Activated T-helper 17 cell treated with anti-CD3 and anti-CD28 coated beads, Interleukin-2, amount 50 U/mL, for 72 hours (primary cell): Measurements from ENCODE around the gene CASQ2. TPM values are rescaled to one million over a fixed set of nuclear protein-coding genes. Genes with fewer than 3 reads are reported as not detected.

ENCODE experiments used
- ATAC-seq: fragments of 150-1000 bp; cut with Tn5 transposase; replicated peaks from 2 replicates; pipeline ENCODE4 v1.10.0; 2021; ENCODE audit warnings: mild to moderate bottlenecking, moderate library complexity
- H3K27ac Mint-ChIP-seq: one replicate; pipeline ENCODE4 v1.8.0; 2022; ENCODE audit warnings: mixed read lengths
- H3K27me3 Mint-ChIP-seq: one replicate; pipeline ENCODE4 v1.8.0; 2022; ENCODE audit warnings: mixed read lengths
- H3K36me3 Mint-ChIP-seq: one replicate; pipeline ENCODE4 v1.8.0; 2022; ENCODE audit warnings: low read depth, mild to moderate bottlenecking, mixed read lengths
- H3K4me1 Mint-ChIP-seq: one replicate; pipeline ENCODE4 v1.8.0; 2022; ENCODE audit warnings: mixed read lengths
- H3K4me3 Mint-ChIP-seq: one replicate; pipeline ENCODE4 v1.8.0; 2022; ENCODE audit warnings: mild to moderate bottlenecking, mixed read lengths
- H3K9me3 Mint-ChIP-seq: one replicate; pipeline ENCODE4 v1.8.0; 2022; ENCODE audit warnings: mixed read lengths
- total RNA-seq, 2 donors: library from RNA; stranded (reverse); gene quantifications; one replicate each; pipeline ENCODE4 v1.2.3, GENCODE V29; 2022

CASQ2 gene
- total RNA-seq, 2 donors from 2014 or later, result not detected

- Mint-ChIP-seq H3K27ac (no peak overlapping the region), H3K36me3 (no peaks in the 10 kb centered on the region), H3K4me1 (no peaks in the 10 kb centered on the region), H3K9me3 (peaks cover 4% of the 10 kb centered on the region), H3K4me3 (no peak overlapping the region), H3K27me3 (peaks cover 16% of the 10 kb centered on the region)
- no peak for ATAC-seq
These were observed 5.7 kb downstream of the CASQ2 start for GRCh38 chr1:115762779-115763178.

- no peak overlapping the region for H3K27ac Mint-ChIP-seq
- H3K36me3 Mint-ChIP-seq, result no peaks in the 10 kb centered on the region
- no peak overlapping the region for H3K4me3 Mint-ChIP-seq
- H3K9me3 Mint-ChIP-seq, result peaks cover 4% of the 10 kb centered on the region
- H3K4me1 Mint-ChIP-seq, result no peaks in the 10 kb centered on the region
- peaks cover 14% of the 10 kb centered on the region for H3K27me3 Mint-ChIP-seq
- no peak for ATAC-seq
These were observed 6.8 kb downstream of the CASQ2 start for GRCh38 chr1:115761601-115762302.

DNA sequence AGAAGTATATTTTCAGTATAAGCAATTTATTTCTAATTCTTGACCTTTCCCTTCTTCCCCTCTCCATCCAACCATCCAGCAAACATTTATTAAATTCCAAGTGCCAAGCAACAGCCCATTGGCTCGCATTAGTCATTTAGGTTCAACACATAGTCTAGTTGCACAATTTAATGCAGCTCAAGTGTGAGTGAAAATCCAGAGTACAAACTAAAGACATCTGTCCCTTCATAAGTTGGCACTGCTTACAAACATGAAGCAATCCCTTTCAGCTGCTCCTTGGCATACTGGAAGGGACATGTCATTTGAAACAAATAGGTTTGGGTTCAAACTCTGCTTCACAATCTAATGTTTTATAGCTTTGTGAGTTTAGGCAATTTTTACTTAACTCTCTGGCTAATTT is 10.7 kb downstream of the CASQ2 start:
- no peak overlapping the region for H3K27ac Mint-ChIP-seq
- no peaks in the 10 kb centered on the region for H3K4me1 Mint-ChIP-seq
- no peaks in the 10 kb centered on the region for H3K36me3 Mint-ChIP-seq
- H3K4me3 Mint-ChIP-seq, result no peak overlapping the region
- ATAC-seq, result no peak
- peaks cover 10% of the 10 kb centered on the region for H3K27me3 Mint-ChIP-seq
- H3K9me3 Mint-ChIP-seq, result peaks cover 4% of the 10 kb centered on the region

- H3K4me3 Mint-ChIP-seq, result no peak overlapping the region
- no peak for ATAC-seq
- peaks cover 4% of the 10 kb centered on the region for H3K9me3 Mint-ChIP-seq
- no peaks in the 10 kb centered on the region for H3K36me3 Mint-ChIP-seq
- H3K4me1 Mint-ChIP-seq, result no peaks in the 10 kb centered on the region
- no peak overlapping the region for H3K27ac Mint-ChIP-seq
- H3K27me3 Mint-ChIP-seq, result peaks cover 15% of the 10 kb centered on the region
These were observed 11.2 kb downstream of the CASQ2 start for GRCh38 chr1:115757326-115757725.

DNA sequence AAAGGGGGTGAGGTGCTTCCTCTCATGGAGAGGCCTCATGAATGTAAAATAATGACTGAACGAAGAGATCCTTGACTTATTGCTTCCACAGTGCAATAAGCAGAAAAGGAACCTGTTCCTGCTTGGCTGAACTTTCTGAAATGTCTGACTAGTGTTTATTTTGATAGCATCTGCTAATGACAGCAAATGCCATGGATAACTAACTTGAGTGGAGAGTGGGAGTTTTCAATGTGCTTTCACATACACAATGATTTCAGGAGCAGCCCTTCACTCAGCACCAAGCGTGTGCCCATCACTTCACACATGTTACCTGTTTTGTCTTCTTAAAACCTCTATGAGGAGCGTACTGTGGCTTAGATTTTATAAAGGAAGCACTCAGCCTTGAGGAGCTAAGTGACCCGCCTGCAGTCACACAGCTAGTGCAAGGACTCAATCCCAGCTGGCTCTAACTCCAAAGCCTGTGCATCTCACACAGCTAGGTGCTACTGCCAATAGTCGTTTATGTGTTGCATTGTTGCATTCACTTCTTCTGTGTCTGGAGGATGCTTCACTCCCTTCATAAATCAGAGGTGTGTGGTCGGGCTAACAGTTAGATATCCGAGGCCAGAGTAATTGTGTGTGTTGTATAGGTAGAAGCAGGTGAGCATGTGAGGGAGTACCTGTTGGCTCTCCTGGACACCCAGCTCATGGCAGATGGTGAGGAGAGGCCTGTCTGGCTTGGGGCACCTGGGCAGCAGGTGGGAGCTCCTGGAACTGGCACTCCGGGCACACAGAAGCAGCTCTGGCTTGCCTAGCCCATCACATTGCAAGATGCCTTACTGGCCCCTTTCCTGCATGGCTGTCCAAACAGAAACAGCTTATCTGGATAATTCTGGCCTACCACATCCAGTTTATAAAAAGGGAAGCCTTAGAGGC is 12.8 kb downstream of the CASQ2 start:
- Mint-ChIP-seq H3K9me3 (peaks cover 4% of the 10 kb centered on the region), H3K27me3 (peaks cover 20% of the 10 kb centered on the region), H3K27ac (no peak overlapping the region), H3K4me1 (no peaks in the 10 kb centered on the region), H3K36me3 (no peaks in the 10 kb centered on the region), H3K4me3 (no peak overlapping the region)
- ATAC-seq, result no peak

DNA sequence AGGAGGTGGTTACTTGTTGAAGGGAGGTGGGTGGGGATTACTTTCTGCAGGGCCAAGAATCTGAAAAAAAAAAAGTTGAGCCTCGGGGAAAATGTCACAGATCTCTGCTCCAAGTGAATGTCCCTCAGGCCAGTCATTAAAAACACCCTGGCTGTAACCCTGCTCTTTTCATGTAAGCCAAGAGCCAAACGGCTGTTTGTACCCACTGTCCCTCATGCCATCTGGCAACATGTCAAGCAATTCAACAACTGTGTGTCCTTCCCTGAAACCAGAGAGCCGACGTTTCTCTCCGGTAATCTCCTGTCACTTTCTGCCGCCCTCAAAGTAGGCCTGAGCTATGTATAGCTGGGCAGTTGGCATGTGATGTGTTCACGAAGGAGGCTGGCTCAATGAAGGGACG is 14.7 kb downstream of the CASQ2 start:
- Mint-ChIP-seq H3K4me1 (no peaks in the 10 kb centered on the region), H3K27me3 (peaks cover 26% of the 10 kb centered on the region), H3K27ac (no peak overlapping the region), H3K4me3 (no peak overlapping the region), H3K9me3 (no peaks in the 10 kb centered on the region), H3K36me3 (no peaks in the 10 kb centered on the region)
- no peak for ATAC-seq

DNA sequence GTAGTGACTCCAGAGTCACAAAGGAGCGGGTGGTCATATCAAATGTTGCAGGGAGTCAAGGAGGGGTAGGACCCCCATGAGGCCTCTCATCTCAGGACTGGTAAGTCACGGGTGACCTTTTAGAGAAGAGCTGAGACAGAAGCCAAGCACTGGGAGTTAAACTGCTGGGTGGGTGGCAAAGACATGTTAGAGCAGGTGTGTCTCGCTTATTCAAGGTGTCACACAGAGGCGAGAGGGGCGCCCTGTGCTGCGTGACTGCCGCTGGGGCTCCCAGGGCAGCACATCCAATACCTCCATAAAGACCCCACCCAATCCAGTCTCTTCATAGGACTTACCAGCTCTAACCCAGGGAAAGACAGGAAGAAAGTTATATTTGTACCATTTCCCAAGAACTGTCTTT is 15.2 kb downstream of the CASQ2 start:
- no peaks in the 10 kb centered on the region for H3K9me3 Mint-ChIP-seq
- no peak overlapping the region for H3K27ac Mint-ChIP-seq
- ATAC-seq, result no peak
- H3K4me1 Mint-ChIP-seq, result no peaks in the 10 kb centered on the region
- H3K27me3 Mint-ChIP-seq, result peaks cover 29% of the 10 kb centered on the region
- H3K36me3 Mint-ChIP-seq, result no peaks in the 10 kb centered on the region
- no peak overlapping the region for H3K4me3 Mint-ChIP-seq

DNA sequence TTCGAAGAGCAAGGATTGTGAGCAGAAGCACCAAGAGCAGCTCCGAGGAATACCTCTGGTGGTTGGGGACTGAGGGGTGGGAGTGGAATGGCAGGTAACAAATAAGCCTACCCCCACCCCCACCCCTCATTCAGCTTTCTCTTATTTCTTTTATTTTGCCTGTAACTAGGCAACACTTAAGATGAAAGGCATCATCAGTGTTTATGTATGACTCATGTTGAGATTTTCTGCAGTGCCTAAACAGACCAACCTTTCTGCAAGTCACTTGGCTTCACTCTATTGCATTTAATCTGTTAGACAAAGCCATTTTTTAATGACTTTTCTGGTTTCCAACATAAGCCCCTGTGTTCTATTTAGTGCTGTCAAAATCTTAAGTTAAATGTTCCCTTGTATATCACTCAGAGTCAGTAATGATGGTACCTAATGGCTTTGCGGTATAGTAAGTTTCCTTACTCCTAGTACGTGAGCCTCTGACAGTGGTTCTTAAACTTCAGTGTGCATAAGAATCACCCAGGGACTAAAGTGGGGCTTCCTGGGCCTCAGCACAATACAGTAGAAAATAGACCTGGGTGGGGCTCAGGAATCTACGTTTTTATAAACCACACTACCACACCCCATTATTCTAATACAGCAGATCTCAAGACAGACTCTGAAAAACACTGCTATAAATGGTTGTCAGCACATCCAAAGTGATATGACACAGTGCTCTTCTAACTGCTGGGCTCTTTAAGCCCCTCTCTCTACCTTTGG is 19.9 kb downstream of the CASQ2 start:
- no peaks in the 10 kb centered on the region for H3K9me3 Mint-ChIP-seq
- H3K27ac Mint-ChIP-seq, result no peak overlapping the region
- no peak overlapping the region for H3K4me3 Mint-ChIP-seq
- H3K27me3 Mint-ChIP-seq, result peaks cover 40% of the 10 kb centered on the region
- H3K36me3 Mint-ChIP-seq, result no peaks in the 10 kb centered on the region
- no peaks in the 10 kb centered on the region for H3K4me1 Mint-ChIP-seq
- no peak for ATAC-seq

DNA sequence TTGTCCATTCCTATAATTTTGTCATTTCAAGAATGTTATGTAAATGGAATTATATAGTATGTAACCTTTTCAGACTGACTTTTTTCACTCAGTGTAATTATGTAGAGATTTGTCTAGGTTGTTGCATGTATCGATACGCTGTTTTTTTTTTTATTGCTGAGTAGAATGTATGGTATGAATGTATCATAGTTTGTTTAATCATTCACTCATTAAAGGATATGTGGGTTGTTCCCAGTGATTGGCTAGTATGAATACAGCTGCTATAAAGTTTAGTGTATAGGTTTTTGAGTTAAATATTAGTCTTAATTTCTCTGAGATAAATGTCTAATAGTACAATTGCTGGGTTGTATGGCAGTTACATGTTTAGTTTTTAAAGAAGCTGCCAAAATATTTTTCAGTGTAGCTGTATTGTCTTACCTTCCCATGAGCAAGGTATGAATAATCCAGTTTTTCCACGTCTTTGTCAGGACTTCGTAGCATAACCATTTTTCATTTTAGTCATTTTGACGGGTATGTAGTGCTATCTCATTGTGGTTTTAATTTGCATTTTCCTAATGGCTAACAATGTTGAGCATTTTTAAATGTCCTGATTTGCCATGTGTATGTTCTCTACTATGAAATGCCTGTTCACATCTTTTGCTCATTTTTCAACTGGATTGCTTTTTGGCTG is 22.4 kb downstream of the CASQ2 start:
- Mint-ChIP-seq H3K36me3 (no peaks in the 10 kb centered on the region), H3K9me3 (no peaks in the 10 kb centered on the region), H3K4me1 (no peaks in the 10 kb centered on the region), H3K27ac (no peak overlapping the region), H3K4me3 (no peak overlapping the region), H3K27me3 (peaks cover 34% of the 10 kb centered on the region)
- ATAC-seq, result no peak

- ATAC-seq, result no peak
These were observed 23.8 kb downstream of the CASQ2 start for GRCh38 chr1:115744646-115745275.

DNA sequence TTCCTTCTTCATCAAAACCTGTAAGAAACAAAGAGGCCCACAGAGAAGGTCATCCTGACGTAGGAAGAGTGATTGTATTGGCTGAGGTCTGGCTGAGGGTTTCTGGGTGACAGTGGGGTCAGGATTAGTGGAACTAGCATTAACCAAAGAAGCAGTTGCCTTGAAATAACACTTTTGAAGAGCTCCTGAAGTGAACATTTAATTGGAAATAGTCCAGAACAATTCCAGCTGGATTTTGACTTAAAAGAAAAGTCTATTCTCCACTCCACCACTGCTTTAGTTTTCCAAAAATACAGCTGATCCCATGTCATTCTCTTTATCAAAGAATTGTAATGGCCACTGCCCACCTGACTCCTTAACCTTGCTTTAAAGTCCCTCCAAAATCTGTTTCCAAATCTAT is 27.7 kb downstream of the CASQ2 start:
- Mint-ChIP-seq H3K4me1 (no peaks in the 10 kb centered on the region), H3K9me3 (no peaks in the 10 kb centered on the region), H3K36me3 (no peaks in the 10 kb centered on the region), H3K27ac (no peak overlapping the region), H3K4me3 (no peak overlapping the region), H3K27me3 (peaks cover 22% of the 10 kb centered on the region)
- no peak for ATAC-seq

More at GRCh38 chr1:115744646-115745275, 23.8 kb downstream of the CASQ2 start:
- no peaks in the 10 kb centered on the region for H3K9me3 Mint-ChIP-seq
- no peaks in the 10 kb centered on the region for H3K36me3 Mint-ChIP-seq
- H3K4me1 Mint-ChIP-seq, result no peaks in the 10 kb centered on the region
- no peak overlapping the region for H3K4me3 Mint-ChIP-seq
- peaks cover 34% of the 10 kb centered on the region for H3K27me3 Mint-ChIP-seq
- no peak overlapping the region for H3K27ac Mint-ChIP-seq

DNA sequence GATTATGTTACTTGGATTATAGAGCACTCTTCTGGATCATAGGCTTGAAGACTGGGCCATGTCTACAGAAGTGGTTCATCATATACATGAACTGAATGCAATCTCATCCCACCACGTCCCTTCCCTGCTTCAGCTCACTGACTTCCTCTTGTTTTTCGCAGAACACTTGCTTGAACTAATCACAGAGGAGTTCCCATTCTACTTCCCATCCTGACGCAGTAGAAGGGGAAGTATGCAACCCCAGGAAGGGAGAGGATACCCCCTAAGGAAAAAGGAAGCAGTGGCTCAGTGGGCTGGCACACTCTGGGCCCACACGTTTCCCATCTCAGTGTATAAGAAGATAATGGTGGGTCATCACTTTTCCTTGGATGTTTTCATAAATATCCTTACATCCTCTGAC is 36.2 kb downstream of the CASQ2 start:
- Mint-ChIP-seq H3K9me3 (no peaks in the 10 kb centered on the region), H3K27me3 (peaks cover 7% of the 10 kb centered on the region), H3K4me1 (no peaks in the 10 kb centered on the region), H3K4me3 (no peak overlapping the region), H3K36me3 (no peaks in the 10 kb centered on the region), H3K27ac (no peak overlapping the region)
- ATAC-seq, result no peak

GRCh38 chr1:115729756-115730155 is 38.8 kb downstream of the CASQ2 start:
- no peaks in the 10 kb centered on the region for H3K4me1 Mint-ChIP-seq
- no peak overlapping the region for H3K4me3 Mint-ChIP-seq
- no peak overlapping the region for H3K27ac Mint-ChIP-seq
- H3K9me3 Mint-ChIP-seq, result no peaks in the 10 kb centered on the region
- no peaks in the 10 kb centered on the region for H3K36me3 Mint-ChIP-seq
- peaks cover 3% of the 10 kb centered on the region for H3K27me3 Mint-ChIP-seq
- no peak for ATAC-seq

DNA sequence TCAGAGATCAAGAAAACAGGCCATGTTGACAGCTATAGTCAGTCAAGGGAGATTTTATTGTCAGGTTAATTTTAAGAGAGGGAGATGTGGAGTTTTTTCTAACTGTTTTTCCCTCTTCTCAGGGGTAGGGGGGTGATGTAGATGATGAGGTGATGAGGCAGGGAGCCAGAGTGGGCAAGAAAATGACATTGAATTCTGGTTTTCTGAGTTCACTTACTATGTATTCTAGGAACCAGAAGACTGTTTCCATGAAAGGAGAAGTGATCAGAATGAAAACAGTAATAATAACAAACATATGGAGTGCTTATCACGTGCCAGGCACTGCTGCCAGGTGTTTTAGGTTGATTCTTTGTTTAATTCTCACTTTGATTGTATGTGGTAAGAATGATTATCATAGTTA is 40.2 kb downstream of the CASQ2 start:
- H3K4me3 Mint-ChIP-seq, result no peak overlapping the region
- no peaks in the 10 kb centered on the region for H3K36me3 Mint-ChIP-seq
- no peak overlapping the region for H3K27ac Mint-ChIP-seq
- ATAC-seq, result no peak
- no peaks in the 10 kb centered on the region for H3K4me1 Mint-ChIP-seq
- H3K27me3 Mint-ChIP-seq, result no peaks in the 10 kb centered on the region
- H3K9me3 Mint-ChIP-seq, result no peaks in the 10 kb centered on the region
